ENCODE data around the gene CCDC6. TPM values are rescaled to one million over a fixed set of nuclear protein-coding genes. Genes with fewer than 3 reads are reported as not detected.

Gene CCDC6
- total RNA-seq, 3 donors from 2014 or later (not counting 1 experiment from before 2014, with no cell fraction given), result 19.7 to 23.4 (median 20.8) TPM

DNA sequence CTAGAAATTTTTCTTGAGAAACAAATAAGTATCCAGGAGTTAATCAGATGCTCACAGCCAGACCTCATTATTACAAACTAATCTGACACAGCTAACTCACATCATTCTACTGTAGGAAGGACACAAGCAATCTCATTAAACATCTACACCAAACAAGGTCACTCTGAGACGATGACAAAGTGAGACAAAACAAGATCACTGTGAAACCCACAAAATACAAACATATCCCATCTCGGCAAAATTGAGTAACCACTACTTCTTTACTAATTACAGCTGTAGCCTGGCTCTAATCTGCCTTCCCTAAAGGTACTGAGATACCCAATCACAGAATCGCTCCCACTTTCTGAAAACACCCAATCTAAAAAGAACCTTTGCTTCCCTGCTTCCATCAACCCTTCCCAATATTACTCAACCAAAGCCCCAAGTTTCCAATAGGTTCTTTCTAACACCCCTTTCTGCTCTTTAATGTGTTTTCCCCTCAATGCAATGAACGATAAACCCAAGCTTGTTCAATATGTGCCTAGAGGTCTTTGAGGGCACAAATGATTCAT is 26.9 kb downstream of the CCDC6 start:
- peak overlapping the region; percentile 14 to 80 for H3K27ac Mint-ChIP-seq
- no peaks in the 10 kb centered on the region for H3K36me3 ChIP-seq (ENCODE audit: control insufficient read depth, insufficient read depth, low read length)
- no peaks in the 10 kb centered on the region for H3K9me3 ChIP-seq (ENCODE audit: control insufficient read depth, insufficient read depth, low read length)
- no peaks in the 10 kb centered on the region for H3K27me3 ChIP-seq (ENCODE audit: control insufficient read depth, insufficient read depth, low read length)
- TF ChIP-seq, protein P1, sequence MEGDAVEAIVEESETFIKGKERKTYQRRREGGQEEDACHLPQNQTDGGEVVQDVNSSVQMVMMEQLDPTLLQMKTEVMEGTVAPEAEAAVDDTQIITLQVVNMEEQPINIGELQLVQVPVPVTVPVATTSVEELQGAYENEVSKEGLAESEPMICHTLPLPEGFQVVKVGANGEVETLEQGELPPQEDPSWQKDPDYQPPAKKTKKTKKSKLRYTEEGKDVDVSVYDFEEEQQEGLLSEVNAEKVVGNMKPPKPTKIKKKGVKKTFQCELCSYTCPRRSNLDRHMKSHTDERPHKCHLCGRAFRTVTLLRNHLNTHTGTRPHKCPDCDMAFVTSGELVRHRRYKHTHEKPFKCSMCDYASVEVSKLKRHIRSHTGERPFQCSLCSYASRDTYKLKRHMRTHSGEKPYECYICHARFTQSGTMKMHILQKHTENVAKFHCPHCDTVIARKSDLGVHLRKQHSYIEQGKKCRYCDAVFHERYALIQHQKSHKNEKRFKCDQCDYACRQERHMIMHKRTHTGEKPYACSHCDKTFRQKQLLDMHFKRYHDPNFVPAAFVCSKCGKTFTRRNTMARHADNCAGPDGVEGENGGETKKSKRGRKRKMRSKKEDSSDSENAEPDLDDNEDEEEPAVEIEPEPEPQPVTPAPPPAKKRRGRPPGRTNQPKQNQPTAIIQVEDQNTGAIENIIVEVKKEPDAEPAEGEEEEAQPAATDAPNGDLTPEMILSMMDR (IDR thresholded peaks at IDR 0.05), result no peak
- peaks cover 68 to 73% of the 10 kb centered on the region in 2 donors for H3K4me1 Mint-ChIP-seq
- no peaks in the 10 kb centered on the region for H3K36me3 Mint-ChIP-seq
- intact Hi-C loops (cut with micrococcal nuclease), result no loop called here
- peak overlapping the region; percentile 56 for H3K4me3 Mint-ChIP-seq
- peak in 1 of 2 donors; percentile 16 for DNase-seq
- 41% methylated on average over 4 of the region's 4 CpGs for WGBS (ENCODE audit: insufficient coverage)
- H3K4me3 ChIP-seq (ENCODE audit: low read length), result no peak overlapping the region
- H3K27me3 Mint-ChIP-seq (ENCODE audit: low read depth in 2 of 2), result no peaks in the 10 kb centered on the region
- H3K9me3 Mint-ChIP-seq, result no peaks in the 10 kb centered on the region
- H3K27ac ChIP-seq (ENCODE audit: low read length), result no peak overlapping the region
- ATAC-seq, result peak; percentile 38 to 42 (median 42)
- peaks cover 19% of the 10 kb centered on the region for H3K4me1 ChIP-seq (ENCODE audit: control insufficient read depth, insufficient read depth, low read length)

DNA sequence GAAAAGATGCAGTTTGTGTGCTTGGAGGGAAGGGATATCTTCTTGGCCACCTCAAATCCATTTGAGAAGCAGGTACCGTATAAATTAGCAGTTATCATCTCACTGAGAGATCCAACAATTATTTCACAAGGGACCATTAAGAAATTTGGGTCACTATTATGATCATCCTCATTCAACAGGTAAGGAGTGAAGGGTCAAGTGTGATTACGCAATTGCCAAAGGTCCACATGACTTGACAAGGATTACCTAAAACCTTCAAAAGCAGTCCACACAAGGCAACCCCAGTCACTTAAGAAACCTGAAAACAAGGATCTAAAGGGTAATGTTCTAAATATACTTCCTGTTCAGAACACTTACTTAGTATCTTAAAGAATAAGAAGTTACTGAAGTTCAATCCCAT is 27.4 kb downstream of the CCDC6 start:
- Mint-ChIP-seq H3K27me3 (ENCODE audit: low read depth in 2 of 2) (no peaks in the 10 kb centered on the region), H3K27ac (peak overlapping the region in 1 of 2 donors; percentile 80), H3K9me3 (no peaks in the 10 kb centered on the region), H3K36me3 (no peaks in the 10 kb centered on the region), H3K4me1 (peaks cover 68 to 73% of the 10 kb centered on the region in 2 donors), H3K4me3 (peak overlapping the region; percentile 56)
- intact Hi-C loops (cut with micrococcal nuclease), result no loop called here
- Histone ChIP-seq H3K4me3 (ENCODE audit: low read length) (no peak overlapping the region), H3K27me3 (ENCODE audit: control insufficient read depth, insufficient read depth, low read length) (no peaks in the 10 kb centered on the region), H3K4me1 (ENCODE audit: control insufficient read depth, insufficient read depth, low read length) (peaks cover 19% of the 10 kb centered on the region), H3K9me3 (ENCODE audit: control insufficient read depth, insufficient read depth, low read length) (no peaks in the 10 kb centered on the region), H3K27ac (ENCODE audit: low read length) (no peak overlapping the region), H3K36me3 (ENCODE audit: control insufficient read depth, insufficient read depth, low read length) (no peaks in the 10 kb centered on the region)
- DNase-seq, result no peak
- TF ChIP-seq, protein P1 (IDR thresholded peaks at IDR 0.05), result no peak
- 100% methylated on average over 2 of the region's 2 CpGs for WGBS (ENCODE audit: insufficient coverage)
- ATAC-seq, result no peak

DNA sequence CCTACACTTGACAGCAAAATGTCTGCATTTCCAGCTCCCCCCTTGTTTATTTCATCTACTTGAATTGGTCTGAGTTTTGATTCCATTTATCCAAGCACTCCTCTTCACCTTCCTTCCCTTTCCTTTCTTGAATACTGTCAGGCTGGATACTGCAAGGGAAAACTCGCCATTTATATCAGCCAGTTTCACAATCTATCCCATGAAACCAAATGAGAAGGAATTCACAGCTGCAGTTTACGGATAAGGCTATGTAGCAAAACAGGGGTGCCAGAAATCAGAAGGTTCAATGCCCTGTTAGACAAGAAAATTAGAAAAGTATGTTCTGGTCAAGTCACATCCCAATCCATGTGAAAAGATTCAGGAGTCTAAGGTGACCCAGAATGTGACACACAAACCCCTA is 28.1 kb downstream of the CCDC6 start:
- DNase-seq (no peak), ATAC-seq (no peak)
- Mint-ChIP-seq H3K36me3 (no peaks in the 10 kb centered on the region), H3K9me3 (no peaks in the 10 kb centered on the region), H3K27ac (no peak overlapping the region), H3K27me3 (ENCODE audit: low read depth in 2 of 2) (no peaks in the 10 kb centered on the region), H3K4me3 (no peak overlapping the region), H3K4me1 (peaks cover 66 to 70% of the 10 kb centered on the region in 2 donors)
- Histone ChIP-seq H3K27me3 (ENCODE audit: control insufficient read depth, insufficient read depth, low read length) (no peaks in the 10 kb centered on the region), H3K36me3 (ENCODE audit: control insufficient read depth, insufficient read depth, low read length) (no peaks in the 10 kb centered on the region), H3K4me1 (ENCODE audit: control insufficient read depth, insufficient read depth, low read length) (peaks cover 19% of the 10 kb centered on the region), H3K27ac (ENCODE audit: low read length) (no peak overlapping the region), H3K9me3 (ENCODE audit: control insufficient read depth, insufficient read depth, low read length) (no peaks in the 10 kb centered on the region), H3K4me3 (ENCODE audit: low read length) (no peak overlapping the region)
- 93% methylated on average over 2 of the region's 2 CpGs for WGBS (ENCODE audit: insufficient coverage)
- intact Hi-C loops (cut with micrococcal nuclease), result no loop called here
- TF ChIP-seq, protein P1 (IDR thresholded peaks at IDR 0.05), result no peak

DNA sequence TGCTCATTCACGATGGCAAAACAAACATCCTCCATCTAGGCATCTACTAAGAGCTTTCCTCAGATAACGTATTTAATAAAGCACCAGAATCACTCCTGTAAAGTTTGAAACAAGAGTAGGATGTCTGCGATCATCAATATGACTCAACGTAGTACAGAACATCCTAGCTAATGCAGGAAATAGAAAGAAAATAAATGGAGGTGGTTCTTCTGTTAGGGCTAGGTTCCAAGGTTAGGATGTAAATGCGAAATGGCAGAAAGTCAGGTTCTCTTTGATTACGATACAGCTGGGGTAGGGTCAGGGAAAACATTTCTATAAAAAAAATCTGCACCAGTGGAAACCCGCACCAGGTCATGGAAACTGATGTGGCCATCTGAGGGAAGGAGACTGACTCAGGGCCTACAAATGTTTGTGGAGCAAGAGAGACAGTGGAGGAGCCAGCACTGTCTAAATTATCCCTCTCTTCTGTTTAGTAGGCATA is 29.1 kb downstream of the CCDC6 start:
- H3K27me3 Mint-ChIP-seq (ENCODE audit: low read depth in 2 of 2), result no peaks in the 10 kb centered on the region
- TF ChIP-seq, protein P1 (IDR thresholded peaks at IDR 0.05), result no peak
- Histone ChIP-seq H3K27ac (ENCODE audit: low read length) (no peak overlapping the region), H3K9me3 (ENCODE audit: control insufficient read depth, insufficient read depth, low read length) (no peaks in the 10 kb centered on the region), H3K4me3 (ENCODE audit: low read length) (no peak overlapping the region), H3K4me1 (ENCODE audit: control insufficient read depth, insufficient read depth, low read length) (peaks cover 19% of the 10 kb centered on the region), H3K36me3 (ENCODE audit: control insufficient read depth, insufficient read depth, low read length) (no peaks in the 10 kb centered on the region), H3K27me3 (ENCODE audit: control insufficient read depth, insufficient read depth, low read length) (no peaks in the 10 kb centered on the region)
- DNase-seq (no peak), ATAC-seq (no peak)
- no peaks in the 10 kb centered on the region for H3K9me3 Mint-ChIP-seq
- WGBS (ENCODE audit: insufficient coverage), result 86% methylated on average over 7 of the region's 7 CpGs
- H3K27ac Mint-ChIP-seq, result peak overlapping the region in 1 of 2 donors; percentile 23
- peaks cover 67 to 75% of the 10 kb centered on the region in 2 donors for H3K4me1 Mint-ChIP-seq
- no peaks in the 10 kb centered on the region for H3K36me3 Mint-ChIP-seq
- no peak overlapping the region for H3K4me3 Mint-ChIP-seq
- intact Hi-C loops (cut with micrococcal nuclease), result no loop called here

Data from natural killer cell (primary cell).